HG02798 (cell line): Measurements from ENCODE around the gene CLASP1.

Experiments used
- ATAC-seq: cut with Tn5 transposase; IDR thresholded peaks from one replicate; pipeline ENCODE4 v1.9.1; 2021; ENCODE audit warnings: mild to moderate bottlenecking; ENCODE audit not compliant: unreplicated experiment, poor library complexity

Gene CLASP1

DNA sequence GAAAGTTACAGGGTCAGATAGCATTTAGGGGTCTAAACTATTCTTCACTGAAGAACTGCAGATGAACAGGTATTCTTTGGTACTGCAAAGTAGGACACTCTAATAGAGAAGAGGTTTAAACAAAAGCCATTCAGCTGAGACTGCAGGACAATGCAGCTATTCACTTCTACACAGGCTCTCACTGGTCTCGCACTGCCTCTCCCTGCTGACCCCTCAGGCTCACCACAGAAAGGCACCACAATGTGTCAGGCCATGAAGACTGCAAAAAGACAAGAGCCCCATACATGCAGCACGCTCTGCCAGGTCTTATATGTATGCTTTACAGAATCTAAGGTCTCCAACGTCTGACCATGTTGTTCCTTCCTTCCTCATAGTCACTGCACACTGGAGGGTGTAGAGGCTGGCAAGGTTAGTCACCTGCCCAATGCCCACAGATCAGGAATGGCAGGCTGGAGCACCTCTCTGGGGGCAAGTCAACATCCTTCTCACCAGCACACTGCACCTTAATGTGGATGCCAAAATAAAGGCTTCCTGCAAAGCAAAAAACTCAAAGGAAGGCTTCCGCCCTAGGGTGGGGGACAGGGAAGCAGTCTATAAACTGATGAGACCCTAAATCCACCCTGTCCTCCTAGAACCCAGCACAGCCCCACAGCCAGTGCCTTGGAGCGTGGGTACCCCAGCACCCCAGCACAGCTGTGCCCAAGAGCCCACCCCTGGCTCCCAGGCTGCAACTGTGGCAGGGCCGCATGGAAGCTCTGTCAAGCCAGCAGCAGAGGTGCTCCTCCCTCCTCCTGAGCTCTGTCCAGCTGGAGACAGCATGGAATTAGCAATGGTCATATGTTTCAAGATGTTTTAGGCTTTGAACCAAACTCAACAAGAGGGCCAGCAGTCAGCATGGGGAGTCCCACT is 129.3 kb downstream of the CLASP1 start:
- ATAC-seq, result no peak

DNA sequence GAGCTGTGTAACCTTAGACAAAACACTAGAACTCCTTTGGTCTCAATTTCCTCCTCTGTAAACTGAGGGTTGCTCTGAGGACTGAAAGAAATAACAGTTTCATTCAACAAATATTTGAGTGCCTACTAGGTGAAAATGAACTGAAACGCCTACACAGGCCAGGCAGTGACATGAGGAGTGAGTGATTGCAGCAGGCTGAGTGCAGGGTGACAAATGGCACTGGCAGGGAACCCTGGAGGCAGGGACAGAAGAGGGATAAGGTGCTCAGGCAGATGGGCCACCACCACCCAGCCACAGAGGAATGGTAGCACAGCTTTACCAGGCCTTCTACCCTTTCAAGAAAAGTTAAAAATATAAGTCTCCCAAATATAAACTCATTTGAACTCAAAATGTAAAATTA is 130.1 kb downstream of the CLASP1 start:
- no peak for ATAC-seq

DNA sequence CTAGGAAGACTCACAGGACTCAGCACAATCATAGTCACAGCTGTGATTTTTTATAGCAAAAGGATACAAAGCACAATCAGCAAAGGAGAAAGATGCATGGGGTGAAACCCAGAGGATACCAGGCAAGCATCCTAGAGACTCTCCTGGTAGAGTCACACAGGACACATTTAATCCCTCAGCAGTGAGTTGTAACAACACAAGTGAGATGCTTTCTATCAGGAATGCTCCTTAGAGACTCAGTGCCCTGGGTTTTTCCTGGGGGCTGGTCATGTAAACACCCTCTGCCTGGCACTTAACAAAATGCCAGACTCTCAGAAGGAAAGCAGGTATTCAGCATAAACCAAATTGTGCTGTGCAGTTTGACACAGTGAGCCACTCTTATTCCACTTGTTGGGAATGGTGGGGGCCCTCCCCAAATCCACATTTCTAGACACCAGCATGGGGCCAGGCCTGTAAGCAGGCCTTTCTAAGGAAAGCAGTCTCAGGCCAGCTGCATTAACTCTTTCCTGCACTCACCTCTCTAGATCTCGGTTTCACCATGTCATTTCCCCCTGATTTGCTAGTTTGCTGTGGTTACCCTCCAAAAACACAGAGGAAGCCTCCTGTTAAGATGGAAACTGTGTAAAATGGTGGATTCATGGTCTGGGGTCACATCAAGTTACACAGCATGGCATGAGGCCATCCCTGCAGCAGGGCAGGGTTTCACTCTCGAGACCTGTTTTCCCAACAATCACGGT is 135.5 kb downstream of the CLASP1 start:
- ATAC-seq, result no peak

DNA sequence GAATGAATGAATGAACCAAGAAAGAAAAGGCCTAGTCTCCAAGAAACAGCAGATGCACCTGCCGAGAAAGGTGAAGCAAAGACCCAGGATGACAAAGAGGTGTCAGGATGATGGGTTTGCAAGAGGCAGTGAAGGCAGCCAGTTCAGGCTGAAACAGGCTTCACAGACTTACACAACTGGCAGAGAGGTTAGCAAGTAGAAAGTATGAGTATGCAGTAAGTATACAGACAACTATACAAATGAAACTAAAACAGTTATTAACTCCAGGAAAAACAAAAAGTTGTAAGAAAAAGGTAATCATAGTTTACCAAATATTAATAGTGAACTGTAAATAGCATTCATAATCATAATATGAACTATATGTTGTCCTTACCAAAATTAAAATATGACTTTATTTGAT is 138.4 kb downstream of the CLASP1 start:
- ATAC-seq, result no peak

DNA sequence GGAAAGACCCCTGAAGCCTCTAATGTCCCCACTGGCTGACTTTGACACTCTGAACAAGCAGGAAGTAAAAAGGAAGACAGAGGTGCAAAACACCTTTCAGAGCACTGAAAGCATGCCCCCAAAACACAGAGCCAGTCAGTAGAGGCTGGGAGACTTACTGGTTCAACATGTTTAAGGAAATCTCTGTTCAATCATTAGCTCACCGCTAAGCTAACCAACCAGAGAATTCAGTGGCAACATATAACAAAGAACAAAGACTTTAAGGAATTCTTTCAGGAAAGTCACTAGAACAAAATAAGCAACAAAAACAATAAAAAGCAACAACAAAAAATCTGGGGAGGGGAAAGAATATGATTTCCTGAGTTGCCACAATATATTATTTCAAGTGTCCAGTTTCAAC is 142.6 kb downstream of the CLASP1 start:
- no peak for ATAC-seq

DNA sequence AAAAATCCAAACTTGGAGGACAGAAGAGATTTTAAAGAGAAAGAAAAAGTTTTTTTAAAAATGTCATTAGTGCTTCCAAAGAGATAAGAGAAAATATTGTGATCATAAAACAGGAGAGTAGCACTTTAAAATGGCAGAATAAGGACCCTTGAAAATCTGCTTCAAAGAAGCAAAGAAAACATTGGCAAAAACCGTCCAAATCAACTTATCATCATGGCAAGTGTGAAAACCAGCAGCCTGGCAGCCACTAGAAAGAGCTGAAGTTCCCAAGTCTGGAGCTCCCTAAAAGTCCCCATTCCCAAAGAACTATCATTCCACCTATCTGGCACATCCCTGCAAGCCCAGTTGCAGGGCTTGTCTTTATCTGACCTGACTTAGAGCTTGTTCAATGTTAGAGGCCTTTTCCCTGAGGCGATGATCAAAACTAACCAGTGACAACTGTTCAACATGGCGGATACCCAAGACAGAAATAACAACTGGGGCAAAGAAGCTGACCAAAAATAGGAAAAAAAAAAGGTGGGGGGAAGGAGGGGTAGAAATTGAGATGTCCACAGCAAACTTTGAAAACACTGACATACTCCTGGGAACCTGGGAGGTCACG is 143.2 kb downstream of the CLASP1 start:
- no peak for ATAC-seq

DNA sequence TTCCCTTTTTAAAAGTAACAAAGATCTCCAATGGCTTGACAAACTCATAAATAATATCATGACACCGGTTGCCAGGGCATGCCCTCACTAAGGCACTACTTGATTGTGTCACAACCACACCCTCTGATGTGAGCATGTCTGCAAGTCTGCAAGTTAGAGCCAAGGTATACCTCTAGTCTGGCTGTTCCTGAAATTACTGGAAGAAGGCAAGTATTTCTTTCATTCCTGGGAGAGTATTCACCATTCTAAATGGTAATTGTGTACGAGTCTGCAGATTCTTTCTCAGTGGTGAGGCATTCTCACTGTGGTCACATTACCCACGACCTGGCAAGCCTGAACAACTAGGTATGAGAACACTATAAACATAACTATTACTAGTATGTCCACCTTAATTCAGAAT is 144.3 kb downstream of the CLASP1 start:
- ATAC-seq, result no peak

DNA sequence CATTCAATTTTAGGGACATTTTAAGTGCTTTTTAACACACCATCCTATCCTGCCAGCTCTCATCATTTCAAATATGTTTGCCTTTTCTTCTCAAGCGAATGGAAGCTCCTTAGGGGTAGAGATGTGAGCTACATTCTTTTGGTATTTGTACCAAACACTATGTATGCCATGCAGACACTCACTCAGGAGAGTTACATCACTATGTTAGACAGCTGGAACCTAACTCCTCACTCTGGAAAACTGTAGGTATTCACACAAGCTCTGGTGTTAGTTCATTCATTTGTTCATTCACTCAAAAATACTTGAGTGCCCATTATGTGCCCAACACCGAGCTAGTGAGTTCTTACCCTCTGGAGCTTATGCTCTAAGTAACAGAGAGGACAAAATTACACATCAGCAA is 144.9 kb downstream of the CLASP1 start:
- ATAC-seq, result no peak

DNA sequence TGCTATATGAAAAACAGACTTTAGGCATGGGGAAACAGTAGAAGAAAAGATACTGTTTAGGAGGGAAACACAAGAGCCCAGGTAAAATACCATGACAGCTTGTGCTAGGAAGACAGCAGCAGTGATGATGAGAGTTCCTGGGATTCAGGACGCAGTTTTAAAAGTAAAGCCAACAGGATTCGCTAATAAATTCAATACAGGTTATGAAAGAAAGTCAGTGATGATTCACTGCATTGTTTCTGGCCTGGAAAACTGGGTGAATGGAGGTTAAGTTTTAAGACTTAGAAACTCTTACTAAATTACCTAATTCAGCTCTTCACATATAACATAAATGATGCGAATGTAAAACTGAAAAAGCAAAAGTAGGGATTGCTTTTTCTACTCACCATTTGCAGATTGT is 146.5 kb downstream of the CLASP1 start:
- ATAC-seq, result no peak

DNA sequence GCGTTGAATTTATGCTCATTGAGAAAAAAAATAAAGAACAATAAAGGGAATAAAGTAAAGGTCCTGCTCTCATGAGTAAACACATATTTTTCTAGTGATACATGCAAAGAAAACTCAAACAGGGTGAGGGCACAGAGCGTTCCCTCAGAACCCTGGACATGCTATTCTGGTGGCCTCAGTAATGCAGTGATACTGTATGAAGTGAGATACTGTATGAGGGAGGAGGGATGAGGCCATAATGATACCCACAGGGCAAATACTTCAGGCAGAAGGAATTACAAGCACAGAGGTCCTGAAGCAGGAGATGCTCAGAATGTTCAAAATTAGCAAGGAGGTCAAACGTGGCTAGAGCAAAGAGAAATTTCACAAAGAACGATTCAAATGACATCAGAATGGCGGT is 147.0 kb downstream of the CLASP1 start:
- no peak for ATAC-seq

DNA sequence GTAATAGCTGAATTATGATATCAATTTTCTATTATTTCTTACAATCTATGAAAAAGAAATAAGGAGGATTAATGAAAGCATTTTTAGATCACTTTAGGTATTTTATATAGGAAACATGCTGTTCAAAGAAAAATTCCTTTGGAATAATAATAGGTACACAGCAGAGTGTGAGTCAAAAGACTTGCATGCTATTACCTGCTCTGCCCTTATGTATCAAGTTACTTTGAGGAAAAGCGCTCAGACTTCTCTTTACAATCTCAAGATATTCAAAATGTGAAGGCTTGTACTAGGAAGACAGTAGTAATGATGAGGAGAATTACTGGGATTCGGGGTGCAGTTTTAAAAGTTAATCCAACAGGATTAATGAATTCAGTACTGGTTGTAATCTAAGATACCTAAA is 147.7 kb downstream of the CLASP1 start:
- no peak for ATAC-seq

DNA sequence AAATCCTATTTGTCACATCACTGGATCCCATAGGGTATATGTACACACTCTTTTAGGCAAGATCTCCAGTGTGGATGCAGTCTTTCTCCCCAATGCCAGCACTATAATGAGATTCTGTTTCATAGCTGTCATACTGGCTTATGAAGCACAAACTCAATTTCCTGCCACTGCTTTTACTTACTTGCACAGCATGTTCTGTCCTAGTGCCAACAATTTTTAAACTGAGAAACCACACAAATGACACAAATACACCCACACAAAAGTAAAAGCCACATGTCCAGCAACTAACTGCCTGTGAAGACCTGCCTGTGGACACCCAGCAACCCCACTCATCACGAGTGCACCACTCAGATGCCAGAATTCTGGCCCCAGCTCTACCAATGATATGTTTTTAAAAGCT is 148.2 kb downstream of the CLASP1 start:
- no peak for ATAC-seq

DNA sequence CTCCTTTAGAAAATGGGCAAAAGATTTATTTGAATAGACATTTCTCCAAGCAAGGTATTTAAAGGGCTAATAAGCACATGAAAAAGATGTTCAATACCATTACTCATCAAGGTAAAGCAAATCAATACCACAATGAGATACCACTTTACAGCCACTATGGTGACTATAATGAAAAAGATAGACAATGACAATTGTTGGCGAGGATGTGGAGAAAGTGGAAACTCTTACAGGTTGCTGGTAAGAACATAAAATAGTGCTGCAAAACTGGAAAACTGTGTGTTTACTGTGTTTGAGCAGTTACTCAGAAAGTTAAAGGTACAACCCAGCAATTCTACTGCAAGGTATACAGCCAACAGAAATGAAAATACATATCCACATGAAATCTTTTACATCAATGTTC is 150.5 kb downstream of the CLASP1 start:
- ATAC-seq, result no peak

DNA sequence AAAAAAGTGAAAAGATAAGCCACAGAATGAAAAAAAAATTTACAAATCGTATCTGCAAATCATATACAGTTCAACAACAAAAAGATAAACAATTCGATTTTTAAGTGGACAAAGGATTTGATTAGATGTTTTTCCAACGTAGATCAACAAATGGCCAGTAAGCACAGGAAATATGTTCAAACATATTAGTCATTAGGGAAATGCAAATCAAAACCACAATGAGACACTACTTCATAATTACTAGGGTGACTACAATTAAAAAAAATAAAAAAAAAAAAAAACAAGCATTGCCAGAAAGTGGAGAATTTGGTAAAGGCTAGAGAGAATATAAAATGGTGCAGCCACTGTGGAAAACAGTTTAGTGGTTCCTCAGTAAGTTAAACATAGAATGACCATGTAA is 156.9 kb downstream of the CLASP1 start:
- ATAC-seq, result no peak

DNA sequence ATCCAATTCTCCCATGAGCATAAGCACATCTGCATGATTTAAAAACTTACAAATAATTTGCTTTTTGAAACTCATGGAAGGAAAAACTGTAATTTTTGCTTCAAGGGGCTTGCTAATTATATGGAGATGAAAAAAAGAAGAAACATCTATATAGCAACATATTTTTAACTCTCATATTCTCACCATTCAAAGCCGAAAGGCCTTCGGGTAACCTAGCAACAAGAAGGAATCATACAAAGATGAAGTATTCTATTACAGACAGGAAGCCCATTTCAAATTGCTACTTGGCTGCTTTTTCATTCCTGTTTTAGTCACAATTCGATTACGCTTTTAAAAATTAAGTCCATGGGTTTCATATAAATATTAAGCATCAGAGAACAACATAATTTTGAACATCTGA is 157.7 kb downstream of the CLASP1 start:
- no peak for ATAC-seq

DNA sequence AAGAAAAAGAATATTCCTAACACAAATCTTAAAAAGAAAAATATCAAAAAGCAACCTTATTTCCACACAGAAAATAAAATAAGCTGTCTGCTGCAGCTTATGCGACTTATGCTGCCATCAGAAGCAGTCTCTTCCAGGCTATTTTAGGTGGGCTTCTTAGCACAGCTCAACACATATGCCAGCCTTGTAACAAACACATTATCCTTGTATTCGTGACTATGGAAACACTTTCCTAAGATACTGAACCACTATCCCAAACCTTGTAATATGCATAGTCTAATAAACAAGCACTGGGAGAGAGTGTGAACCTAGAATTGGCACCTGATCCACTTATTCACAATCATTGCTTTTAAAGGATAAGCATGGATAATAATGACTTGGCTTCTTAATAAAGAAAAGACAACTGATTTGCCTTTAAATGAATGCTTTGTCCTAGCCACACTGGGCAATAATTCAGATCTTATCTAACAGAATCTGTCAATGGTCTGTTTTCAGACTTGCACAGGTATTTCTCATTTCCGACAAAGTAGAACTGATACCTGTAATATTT is 158.6 kb downstream of the CLASP1 start:
- no peak for ATAC-seq

DNA sequence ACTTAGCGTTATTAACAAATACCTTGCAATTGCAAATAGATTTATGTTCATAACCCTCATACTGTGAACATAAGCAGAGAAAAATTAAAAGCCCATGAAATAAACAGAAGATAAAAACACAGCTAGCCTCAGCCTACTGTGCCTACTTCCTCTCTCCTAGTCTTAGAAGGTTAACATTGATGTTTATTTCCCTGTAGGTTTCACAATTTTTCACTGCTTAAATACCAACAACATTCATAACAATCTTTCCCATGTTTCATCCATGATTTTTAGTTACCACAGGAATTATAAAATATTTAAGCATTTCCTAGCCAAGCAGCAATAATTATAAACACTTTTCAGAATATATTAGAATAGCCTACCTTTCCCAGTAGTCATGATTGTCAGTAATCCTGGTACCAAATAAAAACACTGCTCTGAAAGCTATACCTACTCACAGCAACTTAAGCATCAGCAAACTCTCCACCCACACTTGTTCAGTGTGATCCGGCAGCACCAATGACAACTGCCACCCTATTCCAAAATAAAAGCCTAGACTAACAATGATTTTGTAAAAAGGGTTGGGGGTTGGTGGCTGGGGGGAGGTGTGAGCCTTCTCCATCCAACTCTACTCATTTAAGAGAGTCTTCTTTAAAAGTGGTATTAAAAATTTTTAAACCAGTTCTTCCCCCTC is 159.2 kb downstream of the CLASP1 start:
- ATAC-seq, result no peak

DNA sequence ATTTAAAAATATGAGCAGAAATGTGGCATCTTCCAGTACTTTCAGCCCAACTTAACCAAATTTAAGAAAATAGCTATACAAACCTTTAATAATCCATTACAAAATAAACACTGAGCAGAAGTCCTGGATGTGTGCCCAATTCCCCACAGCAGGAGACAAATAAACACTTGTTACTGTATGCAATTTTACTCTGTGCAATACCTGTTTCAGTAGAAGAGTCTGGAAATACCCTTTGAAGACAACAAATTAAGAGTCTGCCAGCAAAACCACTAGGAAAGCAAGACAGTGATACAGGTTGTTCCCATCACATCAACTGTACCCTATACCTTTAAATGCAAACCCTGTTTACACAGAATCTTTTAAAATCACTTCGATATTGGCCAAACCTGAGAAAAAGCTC is 160.0 kb downstream of the CLASP1 start:
- ATAC-seq, result peak; percentile 62

DNA sequence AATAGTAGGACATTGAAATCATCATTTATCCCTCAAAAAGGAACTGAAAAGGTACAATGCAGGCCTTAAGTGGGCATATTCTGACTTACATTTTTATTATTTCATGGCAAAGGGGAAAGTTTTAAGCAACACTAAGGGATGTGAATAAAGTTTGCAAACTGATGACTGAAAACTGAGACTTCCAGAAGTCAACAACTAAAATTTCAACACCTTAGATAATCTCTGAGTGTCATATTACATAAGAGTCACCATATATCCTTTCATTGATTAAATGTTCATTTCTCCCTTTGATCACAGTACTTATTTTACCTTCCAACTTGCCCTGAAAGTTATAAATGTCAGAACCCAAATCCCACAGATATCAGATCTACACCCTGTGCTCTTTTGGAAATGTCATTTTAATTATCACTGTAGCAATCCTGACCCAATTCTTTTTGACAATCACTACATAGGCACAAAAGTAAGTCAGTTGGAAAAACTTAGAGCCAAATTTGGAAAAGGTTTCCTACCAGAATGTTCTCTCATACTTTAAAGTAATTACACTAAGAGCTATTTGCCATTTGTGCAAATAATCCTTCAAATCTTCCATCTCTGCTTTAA is 163.0 kb downstream of the CLASP1 start:
- no peak for ATAC-seq

DNA sequence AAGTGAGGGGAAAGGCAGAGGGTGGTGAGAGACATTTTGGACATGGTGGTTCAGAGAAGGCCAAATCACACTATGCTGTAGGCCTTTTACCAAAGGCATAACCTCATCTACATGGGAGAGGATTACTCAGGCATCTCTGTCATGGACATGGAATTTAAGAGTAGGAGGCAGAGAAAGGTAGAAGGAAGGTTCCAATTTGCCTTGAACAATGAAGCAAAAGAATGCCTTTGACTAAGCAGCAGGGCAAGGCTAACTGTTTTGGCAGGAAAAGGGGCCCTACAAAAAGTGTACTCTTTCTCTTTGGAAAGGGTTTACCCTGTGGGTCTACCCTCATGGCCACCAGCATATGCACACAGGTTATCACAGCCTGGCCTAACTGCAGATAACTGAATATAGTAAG is 164.2 kb downstream of the CLASP1 start:
- no peak for ATAC-seq
